GM12891 (cell line): ENCODE data around the gene RPS8.

Experiments
- POLR2A ChIP-seq: IDR thresholded peaks from 2 replicates; pipeline ENCODE4 v1.6.1; 2011; ENCODE audit warnings: low read depth, low read length, control low read depth
- TAF1 ChIP-seq: IDR thresholded peaks from 2 replicates; pipeline ENCODE4 v1.6.1; 2011; ENCODE audit warnings: low read depth, low read length, control low read depth

- TF ChIP-seq POLR2A, result no peak
- TF ChIP-seq TAF1, result no peak
These were observed 39.3 kb upstream of the RPS8 start for GRCh38 chr1:44735992-44736391.
